ENCODE results near the gene HYLS1. TPM values are rescaled to one million over a fixed set of nuclear protein-coding genes. Genes with fewer than 3 reads are reported as not detected.

The HYLS1 gene
- total and polyA plus RNA-seq, 10 of the 15 experiments (the other 5 are each of a cell fraction or from before 2014, with no cell fraction given), result 11.7 to 35.1 (median 17.6) TPM

- no peaks in the 10 kb centered on the region for H3K79me2 ChIP-seq (ENCODE audit: control insufficient read depth, insufficient read depth, low read length)
- ATAC-seq (no peak), DNase-seq (ENCODE audit: low read depth, low spot score) (no peak), FAIRE-seq (no peak)
- no TSS peak for BruUV-seq (replicated peaks)
- TF ChIP-seq RFX5 (IDR thresholded peaks at IDR 0.05; ENCODE audit: low read depth, low read length), result no peak
- TF ChIP-seq PML (IDR thresholded peaks at IDR 0.05; ENCODE audit: low read length), result no peak
- TF ChIP-seq SREBF2 (IDR thresholded peaks at IDR 0.05; ENCODE audit: low read length), result no peak
- no peak for TF ChIP-seq NKRF (conservative IDR thresholded peaks at IDR 0.05)
- TF ChIP-seq IKZF1 (conservative IDR thresholded peaks at IDR 0.05), result no peak
- no peak for TF ChIP-seq REST (IDR thresholded peaks at IDR 0.05; ENCODE audit: low read depth, low read length)
- TF ChIP-seq IRF4 (IDR thresholded peaks at IDR 0.05; ENCODE audit: low read depth, low read length), result no peak
- no peak for TF ChIP-seq MEF2A (IDR thresholded peaks at IDR 0.05; ENCODE audit: insufficient read depth, low read depth, low read length)
- TF ChIP-seq NFIC (IDR thresholded peaks at IDR 0.05; ENCODE audit: low read depth, low read length), result no peak
- ChIA-PET POLR2A (interaction anchor here (0.6 kb wide), 1 partner anchor 318 kb away, joined by 4 read pairs; no protein-coding TSS in a partner anchor), CTCF (no interaction called here), RAD21 (ENCODE audit: unreplicated experiment) (no interaction called here), SMC1A (ENCODE audit: uncharacterized antibody, unreplicated experiment) (no interaction called here)
- H3K27me3 ChIP-seq (replicated peaks in 1 of 2; ENCODE audit: control insufficient read depth in 2 of 2, insufficient read depth in 2 of 2, low read length in 1 of 2), result no peaks in the 10 kb centered on the region
- WGBS (ENCODE audit: insufficient coverage, insufficient replicate concordance, low lambda C conversion rate, missing lambda C conversion rate), result 29% methylated on average over 11 of the region's 11 CpGs
- in situ Hi-C loops (cut with MboI), result no loop called here
- no peak overlapping the region for H3K9ac ChIP-seq (ENCODE audit: control insufficient read depth, insufficient read depth, low read length)
- H3K27ac ChIP-seq (ENCODE audit: control insufficient read depth, insufficient read depth), result no peak overlapping the region
- no peak overlapping the region for H3K4me3 ChIP-seq
- no peaks in the 10 kb centered on the region for H4K20me1 ChIP-seq (ENCODE audit: control insufficient read depth, insufficient read depth)
- H2AFZ ChIP-seq (ENCODE audit: control insufficient read depth, low read depth, low read length), result no peak overlapping the region
- H3K9me3 ChIP-seq (replicated peaks; ENCODE audit: control insufficient read depth, insufficient read depth, low read length), result no peaks in the 10 kb centered on the region
- intact Hi-C loops (cut with micrococcal nuclease; ENCODE audit: unreplicated experiment), result no loop called here
- no peaks in the 10 kb centered on the region for H3K36me3 ChIP-seq (ENCODE audit: control insufficient read depth in 2 of 2, insufficient read depth in 2 of 2, low read length in 1 of 2)
- no peak overlapping the region for H3K4me2 ChIP-seq (ENCODE audit: control insufficient read depth, insufficient read depth)
- H3K4me1 ChIP-seq (ENCODE audit: control insufficient read depth, insufficient read depth, low read length), result no peaks in the 10 kb centered on the region
Observed at GRCh38 chr11:125950178-125950490, 62.7 kb downstream of the HYLS1 start.

Other genes starting within 250 kb of the HYLS1 start
Only the 7 nearest of the 9 such genes appear.
- not detected in 2 replicates for gene PATE1, start 141.4 kb upstream of the HYLS1 start, total RNA-seq (2014; rRNA removed)
- gene PATE1, start 141.4 kb upstream of the HYLS1 start, total RNA-seq (2014; rRNA removed; fragmentation: Illumina TruSeq; extraction: Trizol), result not detected in 2 replicates
- not detected in 2 replicates for gene PATE1, start 141.4 kb upstream of the HYLS1 start, total RNA-seq (2021)
- not detected in 2 replicates for gene PATE1, start 141.4 kb upstream of the HYLS1 start, polyA plus RNA-seq (2011; rRNA removed)
- gene PATE1, start 141.4 kb upstream of the HYLS1 start, polyA plus RNA-seq (2014; fragmentation: Illumina TruSeq; extraction: Trizol), result not detected in 2 replicates
- not detected for gene PATE1, start 141.4 kb upstream of the HYLS1 start, polyA plus RNA-seq (2014; fragmentation: Nextera tagmentation; extraction: Ambion mirVana)
- not detected in 2 replicates for gene PATE1, start 141.4 kb upstream of the HYLS1 start, polyA plus RNA-seq (2014; rRNA removed)
- gene PATE1, start 141.4 kb upstream of the HYLS1 start, polyA plus RNA-seq (2016; fragmentation: Nextera tagmentation; extraction: Ambion mirVana), result not detected
- not detected in 2 replicates for gene PATE2, start 108.8 kb upstream of the HYLS1 start, total RNA-seq (2014; rRNA removed)
- 0.09 TPM in 1 of 2 replicates, not detected in the other for gene PATE2, start 108.8 kb upstream of the HYLS1 start, total RNA-seq (2014; rRNA removed; fragmentation: Illumina TruSeq; extraction: Trizol)
- gene PATE2, start 108.8 kb upstream of the HYLS1 start, total RNA-seq (2021), result not detected in 2 replicates
- gene PATE2, start 108.8 kb upstream of the HYLS1 start, polyA plus RNA-seq (2011; rRNA removed), result 0.04 TPM in 1 of 2 replicates, not detected in the other
- 0.09 TPM in 1 of 2 replicates, not detected in the other for gene PATE2, start 108.8 kb upstream of the HYLS1 start, polyA plus RNA-seq (2014; fragmentation: Illumina TruSeq; extraction: Trizol)
- gene PATE2, start 108.8 kb upstream of the HYLS1 start, polyA plus RNA-seq (2014; fragmentation: Nextera tagmentation; extraction: Ambion mirVana), result not detected
- gene PATE2, start 108.8 kb upstream of the HYLS1 start, polyA plus RNA-seq (2014; rRNA removed), result not detected in 2 replicates
- not detected for gene PATE2, start 108.8 kb upstream of the HYLS1 start, polyA plus RNA-seq (2016; fragmentation: Nextera tagmentation; extraction: Ambion mirVana)
- not detected in 2 replicates for gene PATE3, start 99.5 kb upstream of the HYLS1 start, total RNA-seq (2014; rRNA removed)
- not detected in 2 replicates for gene PATE3, start 99.5 kb upstream of the HYLS1 start, total RNA-seq (2014; rRNA removed; fragmentation: Illumina TruSeq; extraction: Trizol)
- gene PATE3, start 99.5 kb upstream of the HYLS1 start, total RNA-seq (2021), result not detected in 2 replicates
- not detected in 2 replicates for gene PATE3, start 99.5 kb upstream of the HYLS1 start, polyA plus RNA-seq (2011; rRNA removed)
- gene PATE3, start 99.5 kb upstream of the HYLS1 start, polyA plus RNA-seq (2014; fragmentation: Illumina TruSeq; extraction: Trizol), result not detected in 2 replicates
- not detected for gene PATE3, start 99.5 kb upstream of the HYLS1 start, polyA plus RNA-seq (2014; fragmentation: Nextera tagmentation; extraction: Ambion mirVana)
- gene PATE3, start 99.5 kb upstream of the HYLS1 start, polyA plus RNA-seq (2014; rRNA removed), result not detected in 2 replicates
- gene PATE3, start 99.5 kb upstream of the HYLS1 start, polyA plus RNA-seq (2016; fragmentation: Nextera tagmentation; extraction: Ambion mirVana), result not detected
- not detected in 2 replicates for gene PATE4, start 54.4 kb upstream of the HYLS1 start, total RNA-seq (2014; rRNA removed)
- not detected in 2 replicates for gene PATE4, start 54.4 kb upstream of the HYLS1 start, total RNA-seq (2014; rRNA removed; fragmentation: Illumina TruSeq; extraction: Trizol)
- not detected in 2 replicates for gene PATE4, start 54.4 kb upstream of the HYLS1 start, total RNA-seq (2021)
- gene PATE4, start 54.4 kb upstream of the HYLS1 start, polyA plus RNA-seq (2011; rRNA removed), result not detected in 2 replicates
- not detected in 2 replicates for gene PATE4, start 54.4 kb upstream of the HYLS1 start, polyA plus RNA-seq (2014; fragmentation: Illumina TruSeq; extraction: Trizol)
- not detected for gene PATE4, start 54.4 kb upstream of the HYLS1 start, polyA plus RNA-seq (2014; fragmentation: Nextera tagmentation; extraction: Ambion mirVana)
- gene PATE4, start 54.4 kb upstream of the HYLS1 start, polyA plus RNA-seq (2014; rRNA removed), result not detected in 2 replicates
- gene PATE4, start 54.4 kb upstream of the HYLS1 start, polyA plus RNA-seq (2016; fragmentation: Nextera tagmentation; extraction: Ambion mirVana), result under 1 TPM in 1 of 2 experiments, not detected in 1; 0.17 TPM
- 11.2 and 12.3 TPM in 2 replicates for gene PUS3, start 15.5 kb downstream of the HYLS1 start, total RNA-seq (2014; rRNA removed)
- 18.5 and 22.4 TPM in 2 replicates for gene PUS3, start 15.5 kb downstream of the HYLS1 start, total RNA-seq (2014; rRNA removed; fragmentation: Illumina TruSeq; extraction: Trizol)
- 11.9 and 12.1 TPM in 2 replicates for gene PUS3, start 15.5 kb downstream of the HYLS1 start, total RNA-seq (2021)
- gene PUS3, start 15.5 kb downstream of the HYLS1 start, polyA plus RNA-seq (2011; rRNA removed), result 10.9 and 15.9 TPM in 2 replicates
- 21.2 and 24.7 TPM in 2 replicates for gene PUS3, start 15.5 kb downstream of the HYLS1 start, polyA plus RNA-seq (2014; fragmentation: Illumina TruSeq; extraction: Trizol)
- gene PUS3, start 15.5 kb downstream of the HYLS1 start, polyA plus RNA-seq (2014; fragmentation: Nextera tagmentation; extraction: Ambion mirVana), result 10 to 100 TPM; 19.2 to 20.3 TPM
- 9.6 and 11.3 TPM in 2 replicates for gene PUS3, start 15.5 kb downstream of the HYLS1 start, polyA plus RNA-seq (2014; rRNA removed)
- gene PUS3, start 15.5 kb downstream of the HYLS1 start, polyA plus RNA-seq (2016; fragmentation: Nextera tagmentation; extraction: Ambion mirVana), result 10 to 100 TPM; 13.3 to 15.2 TPM
- not detected in 2 replicates for gene DDX25, start 16.8 kb downstream of the HYLS1 start, total RNA-seq (2014; rRNA removed)
- not detected in 2 replicates for gene DDX25, start 16.8 kb downstream of the HYLS1 start, total RNA-seq (2014; rRNA removed; fragmentation: Illumina TruSeq; extraction: Trizol)
- gene DDX25, start 16.8 kb downstream of the HYLS1 start, total RNA-seq (2021), result not detected in 2 replicates
- gene DDX25, start 16.8 kb downstream of the HYLS1 start, polyA plus RNA-seq (2011; rRNA removed), result 0.05 TPM in 1 of 2 replicates, not detected in the other
- gene DDX25, start 16.8 kb downstream of the HYLS1 start, polyA plus RNA-seq (2014; fragmentation: Illumina TruSeq; extraction: Trizol), result 0.13 TPM in 1 of 2 replicates, not detected in the other
- gene DDX25, start 16.8 kb downstream of the HYLS1 start, polyA plus RNA-seq (2014; fragmentation: Nextera tagmentation; extraction: Ambion mirVana), result not detected
- not detected in 2 replicates for gene DDX25, start 16.8 kb downstream of the HYLS1 start, polyA plus RNA-seq (2014; rRNA removed)
- gene DDX25, start 16.8 kb downstream of the HYLS1 start, polyA plus RNA-seq (2016; fragmentation: Nextera tagmentation; extraction: Ambion mirVana), result not detected
- not detected in 2 replicates for gene VSIG10L2, start 58.4 kb downstream of the HYLS1 start, total RNA-seq (2014; rRNA removed)
- gene VSIG10L2, start 58.4 kb downstream of the HYLS1 start, total RNA-seq (2014; rRNA removed; fragmentation: Illumina TruSeq; extraction: Trizol), result not detected in 2 replicates
- gene VSIG10L2, start 58.4 kb downstream of the HYLS1 start, total RNA-seq (2021), result not detected in 2 replicates
- gene VSIG10L2, start 58.4 kb downstream of the HYLS1 start, polyA plus RNA-seq (2011; rRNA removed), result not detected in 2 replicates
- gene VSIG10L2, start 58.4 kb downstream of the HYLS1 start, polyA plus RNA-seq (2014; fragmentation: Illumina TruSeq; extraction: Trizol), result not detected in 2 replicates
- under 1 TPM in 1 of 2 experiments, not detected in 1; 0.02 TPM for gene VSIG10L2, start 58.4 kb downstream of the HYLS1 start, polyA plus RNA-seq (2014; fragmentation: Nextera tagmentation; extraction: Ambion mirVana)
- gene VSIG10L2, start 58.4 kb downstream of the HYLS1 start, polyA plus RNA-seq (2014; rRNA removed), result not detected in 2 replicates
- gene VSIG10L2, start 58.4 kb downstream of the HYLS1 start, polyA plus RNA-seq (2016; fragmentation: Nextera tagmentation; extraction: Ambion mirVana), result not detected